HepG2 (cell line): ENCODE measurements around the gene SOX5. TPM values are rescaled to one million over a fixed set of nuclear protein-coding genes. Genes with fewer than 3 reads are reported as not detected.

Experiments
- ATAC-seq: fragments of 200-7000 bp; cut with Tn5 transposase; 3 replicates; pipeline ENCODE4 v1.9.1; 2020; ENCODE audit warnings: mild to moderate bottlenecking, moderate library complexity
- BruUV-seq: library from RNA; stranded (reverse); fragments of 400-500 nt; replicated peaks from 2 replicates; lab custom pipeline; 2021; lab: Mats Ljungman, UMichigan
- CTCF ChIA-PET: fragments of 300-600 bp; formaldehyde crosslinking; extraction: SDS; loops from one replicate; lab custom pipeline; 2021; ENCODE audit warnings: low total read pairs, inconsistent platforms, low intra/inter-chr PET ratio; lab: Yijun Ruan, JAX
- POLR2A ChIA-PET: fragments of 350-600 bp; sonication (Branson Sonifier 250); formaldehyde crosslinking; loops from one replicate; lab custom pipeline; 2020; ENCODE audit warnings: antibody characterized with exemption, inconsistent platforms; lab: Yijun Ruan, JAX
- DNase-seq: peaks from one replicate; pipeline ENCODE4 v3.0.0-alpha.2; 2015; ENCODE audit warnings: low spot score
- FAIRE-seq: peaks from 3 replicates; lab custom pipeline; 2011; peaks lifted over from hg19 to GRCh38; lab: Jason Lieb, UNC
- H2AFZ ChIP-seq: one replicate; pipeline ENCODE4 v1.6.1; 2011; ENCODE audit warnings: low read length, inconsistent platforms
- H3K27ac ChIP-seq: fragments of 300-600 bp; 3 replicates; pipeline ENCODE4 v1.8.0; 2011; ENCODE audit warnings: mixed run types, mild to moderate bottlenecking, mixed read lengths, low read length, inconsistent platforms; ENCODE audit not compliant: insufficient read depth; ENCODE audit errors: extremely low read length
- H3K27me3 ChIP-seq, 2 experiments: fragments of 200-600 bp in 1 of 2; 2 replicates in 1 of 2; 3 replicates in 1 of 2; pipeline versions ENCODE4 v1.6.0 to v1.8.0; 2011; ENCODE audit warnings: low read length in 2 of 2, mild to moderate bottlenecking in 2 of 2, moderate library complexity in 2 of 2, inconsistent platforms in 1 of 2; ENCODE audit not compliant: insufficient read depth in 2 of 2, control insufficient read depth in 1 of 2
- H3K36me3 ChIP-seq, 2 experiments: fragments of 200-600 bp in 1 of 2; replicated peaks in 1 of 2; 2 replicates in 1 of 2; 3 replicates in 1 of 2; pipeline versions ENCODE4 v1.5.1 to v1.8.0; 2011; ENCODE audit warnings: low read length in 2 of 2, inconsistent platforms in 1 of 2; ENCODE audit not compliant: insufficient read depth in 2 of 2, control insufficient read depth in 1 of 2
- H3K4me1 ChIP-seq: 2 replicates; pipeline ENCODE4 v1.5.1; 2012; ENCODE audit warnings: low read length, inconsistent platforms; ENCODE audit not compliant: insufficient read depth
- H3K4me2 ChIP-seq: 2 replicates; pipeline ENCODE4 v1.6.0; 2011; ENCODE audit warnings: low read depth, low read length, inconsistent platforms
- H3K4me3 ChIP-seq, 3 experiments: fragments of 200-600 bp in 1 of 3; sonication (generic), shearing (Covaris generic) in 1 of 3; replicated peaks in 1 of 3; 2 replicates each; pipeline ENCODE4 v1.5.1; 2011 to 2016; ENCODE audit warnings: low read length in 3 of 3, inconsistent platforms in 2 of 3, low read depth in 2 of 3, mild to moderate bottlenecking in 2 of 3, control low read depth in 1 of 3, mixed read lengths in 1 of 3; ENCODE audit not compliant: insufficient read depth in 1 of 3
- H3K79me2 ChIP-seq: one replicate; pipeline ENCODE4 v1.6.1; 2011; ENCODE audit warnings: low read length, inconsistent platforms; ENCODE audit not compliant: insufficient read depth
- H3K9ac ChIP-seq: 2 replicates; pipeline ENCODE4 v1.6.0; 2011; ENCODE audit warnings: mild to moderate bottlenecking, low read depth, low read length, inconsistent platforms; ENCODE audit not compliant: insufficient read depth
- H3K9me3 ChIP-seq: 2 replicates; pipeline ENCODE4 v1.5.1; 2012; ENCODE audit warnings: mild to moderate bottlenecking, low read length
- H4K20me1 ChIP-seq: 2 replicates; pipeline ENCODE4 v1.6.0; 2011; ENCODE audit warnings: inconsistent platforms, mild to moderate bottlenecking, low read length, moderate library complexity; ENCODE audit not compliant: insufficient read depth
- KDM6A ChIP-seq: IDR thresholded peaks from 2 replicates; pipeline ENCODE4 v1.6.1; 2016; ENCODE audit warnings: low read depth
- ZBTB38 ChIP-seq: sonication (generic); formaldehyde crosslinking; IDR thresholded peaks from 2 replicates; pipeline ENCODE4 v1.5.1; 2020; ENCODE audit warnings: mild to moderate bottlenecking, missing genetic modification reagents
- ZNF605 ChIP-seq: sonication (generic); formaldehyde crosslinking; IDR thresholded peaks from 2 replicates; pipeline ENCODE4 v1.8.0; 2022; ENCODE audit warnings: mild to moderate bottlenecking, missing genetic modification reagents
- WGBS: methylation state at CpG from one replicate; pipeline ENCODE4 v1.1.6; 2017; ENCODE audit warnings: low lambda C conversion rate; 5-methylcytosine and 5-hydroxymethylcytosine counted together
- in situ Hi-C: cut with HindIII; loops from 2 replicates; pipeline ENCODE4 v1.10.0; 2017; ENCODE audit warnings: low pct_unique_long_range_greater_than_20kb; ENCODE audit not compliant: extremely low pct_ligation_motif_present
- intact Hi-C: fragments of 100-400 bp; cut with micrococcal nuclease; formaldehyde crosslinking; loops from one replicate; pipeline ENCODE4 v1.10.0; 2022; ENCODE audit not compliant: unreplicated experiment
- polyA plus RNA-seq, 8 experiments: library from polyadenylated mRNA; depleted of rRNA in 3 of 8; stranded (reverse) in 7 of 8; unstranded in 1 of 8; fragments of >200 nt; fragmentation: Illumina TruSeq in 4 of 8; extraction: Trizol in 4 of 8; gene quantifications; 2 replicates each; pipeline versions ENCODE4 v1.2.1 to v1.2.3, GENCODE V29; 2011 to 2016; ENCODE audit warnings: low read depth in 4 of 8, missing spikeins in 1 of 8, mixed read lengths in 1 of 8; ENCODE audit not compliant: insufficient read depth in 1 of 8
- total RNA-seq, 5 experiments: library from RNA; depleted of rRNA; stranded (reverse); fragments of >200 nt; fragmentation: Illumina TruSeq; extraction: Trizol; gene quantifications; 2 replicates each; pipeline ENCODE4 v1.2.3, GENCODE V29; 2016; ENCODE audit warnings: low read depth in 1 of 5
- TF ChIP-seq, protein P1 (sequence below): sonication (generic); formaldehyde crosslinking; IDR thresholded peaks from 2 replicates; pipeline ENCODE4 v1.5.0; 2020; ENCODE audit warnings: mild to moderate bottlenecking, missing genetic modification reagents
- TF ChIP-seq, protein P2 (sequence below): sonication (generic); formaldehyde crosslinking; IDR thresholded peaks from 2 replicates; pipeline ENCODE4 v1.4.0; 2020; ENCODE audit warnings: missing genetic modification reagents

SOX5 gene
- total and polyA plus RNA-seq, 2 of the 13 experiments (the other 11 are each of a cell fraction or from before 2014, with no cell fraction given) = 18.5 to 76.4 TPM

GRCh38 chr12:23659131-23659530, 290.3 kb downstream of the SOX5 start:
- in situ Hi-C loops (no loop called here), intact Hi-C loops (no loop called here)
- Histone ChIP-seq H3K4me3 (no peak overlapping the region), H4K20me1 (no peaks in the 10 kb centered on the region), H3K9me3 (no peaks in the 10 kb centered on the region), H3K9ac (no peak overlapping the region), H3K36me3 (peaks cover 4 to 14% of the 10 kb centered on the region in 2 experiments; a peak in 3 of 5 replicates), H3K4me2 (no peak overlapping the region), H3K79me2 (no peaks in the 10 kb centered on the region), H3K4me1 (no peaks in the 10 kb centered on the region), H3K27ac (no peak overlapping the region), H3K27me3 (no peaks in the 10 kb centered on the region), H2AFZ (no peak overlapping the region)
- FAIRE-seq (no peak), DNase-seq (no peak), ATAC-seq (no peak)
- TF ChIP-seq, protein P1, sequence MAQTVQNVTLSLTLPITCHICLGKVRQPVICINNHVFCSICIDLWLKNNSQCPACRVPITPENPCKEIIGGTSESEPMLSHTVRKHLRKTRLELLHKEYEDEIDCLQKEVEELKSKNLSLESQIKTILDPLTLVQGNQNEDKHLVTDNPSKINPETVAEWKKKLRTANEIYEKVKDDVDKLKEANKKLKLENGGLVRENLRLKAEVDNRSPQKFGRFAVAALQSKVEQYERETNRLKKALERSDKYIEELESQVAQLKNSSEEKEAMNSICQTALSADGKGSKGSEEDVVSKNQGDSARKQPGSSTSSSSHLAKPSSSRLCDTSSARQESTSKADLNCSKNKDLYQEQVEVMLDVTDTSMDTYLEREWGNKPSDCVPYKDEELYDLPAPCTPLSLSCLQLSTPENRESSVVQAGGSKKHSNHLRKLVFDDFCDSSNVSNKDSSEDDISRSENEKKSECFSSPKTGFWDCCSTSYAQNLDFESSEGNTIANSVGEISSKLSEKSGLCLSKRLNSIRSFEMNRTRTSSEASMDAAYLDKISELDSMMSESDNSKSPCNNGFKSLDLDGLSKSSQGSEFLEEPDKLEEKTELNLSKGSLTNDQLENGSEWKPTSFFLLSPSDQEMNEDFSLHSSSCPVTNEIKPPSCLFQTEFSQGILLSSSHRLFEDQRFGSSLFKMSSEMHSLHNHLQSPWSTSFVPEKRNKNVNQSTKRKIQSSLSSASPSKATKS (CRISPR knock-in tag) = no peak
- TF ChIP-seq, protein P2, sequence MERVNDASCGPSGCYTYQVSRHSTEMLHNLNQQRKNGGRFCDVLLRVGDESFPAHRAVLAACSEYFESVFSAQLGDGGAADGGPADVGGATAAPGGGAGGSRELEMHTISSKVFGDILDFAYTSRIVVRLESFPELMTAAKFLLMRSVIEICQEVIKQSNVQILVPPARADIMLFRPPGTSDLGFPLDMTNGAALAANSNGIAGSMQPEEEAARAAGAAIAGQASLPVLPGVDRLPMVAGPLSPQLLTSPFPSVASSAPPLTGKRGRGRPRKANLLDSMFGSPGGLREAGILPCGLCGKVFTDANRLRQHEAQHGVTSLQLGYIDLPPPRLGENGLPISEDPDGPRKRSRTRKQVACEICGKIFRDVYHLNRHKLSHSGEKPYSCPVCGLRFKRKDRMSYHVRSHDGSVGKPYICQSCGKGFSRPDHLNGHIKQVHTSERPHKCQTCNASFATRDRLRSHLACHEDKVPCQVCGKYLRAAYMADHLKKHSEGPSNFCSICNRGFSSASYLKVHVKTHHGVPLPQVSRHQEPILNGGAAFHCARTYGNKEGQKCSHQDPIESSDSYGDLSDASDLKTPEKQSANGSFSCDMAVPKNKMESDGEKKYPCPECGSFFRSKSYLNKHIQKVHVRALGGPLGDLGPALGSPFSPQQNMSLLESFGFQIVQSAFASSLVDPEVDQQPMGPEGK = no peak
- no peak for TF ChIP-seq ZNF605 (CRISPR knock-in tag)
- no peak for TF ChIP-seq ZBTB38 (CRISPR knock-in tag)
- TF ChIP-seq KDM6A = no peak
- 98% methylated on average over 6 of the region's 6 CpGs for WGBS
- BruUV-seq = no TSS peak
- CTCF ChIA-PET = no interaction called here
- POLR2A ChIA-PET = no interaction called here
